GM18507 (cell line): ENCODE data around the gene PTPN2.
"Not testable (repeated sequence)": the region's sequence is repeated elsewhere in the genome, so short reads cannot be mapped to it uniquely, and the experiment has no call there.

Experiments
- DNase-seq: peaks from one replicate; pipeline ENCODE4 v3.0.0; 2011; ENCODE audit warnings: low read depth; ENCODE audit not compliant: insufficient read length; ENCODE audit errors: extremely low spot score
- FAIRE-seq: peaks from 2 replicates; lab custom pipeline; 2011; peaks lifted over from hg19 to GRCh38; lab: Jason Lieb, UNC

Gene PTPN2

DNA sequence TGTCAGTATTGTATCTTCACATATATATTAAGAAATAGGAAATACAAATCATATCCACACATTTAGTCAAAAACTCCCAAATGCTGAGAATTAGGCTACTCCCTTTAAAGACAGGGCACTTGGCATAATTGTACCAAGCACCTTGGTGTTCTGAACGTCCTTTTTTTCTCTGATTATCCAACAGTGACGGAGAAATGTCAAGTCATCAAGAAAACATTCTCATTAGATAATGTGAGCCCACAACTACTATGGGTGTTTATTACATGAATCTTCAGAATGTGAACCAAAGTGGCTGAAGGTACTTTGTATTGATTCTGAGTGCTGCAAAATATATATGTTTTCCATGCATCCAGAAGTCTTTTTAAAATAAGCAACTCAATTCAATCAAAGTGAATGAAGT is 97.4 kb downstream of the PTPN2 start:
- FAIRE-seq (no peak), DNase-seq (no peak)

DNA sequence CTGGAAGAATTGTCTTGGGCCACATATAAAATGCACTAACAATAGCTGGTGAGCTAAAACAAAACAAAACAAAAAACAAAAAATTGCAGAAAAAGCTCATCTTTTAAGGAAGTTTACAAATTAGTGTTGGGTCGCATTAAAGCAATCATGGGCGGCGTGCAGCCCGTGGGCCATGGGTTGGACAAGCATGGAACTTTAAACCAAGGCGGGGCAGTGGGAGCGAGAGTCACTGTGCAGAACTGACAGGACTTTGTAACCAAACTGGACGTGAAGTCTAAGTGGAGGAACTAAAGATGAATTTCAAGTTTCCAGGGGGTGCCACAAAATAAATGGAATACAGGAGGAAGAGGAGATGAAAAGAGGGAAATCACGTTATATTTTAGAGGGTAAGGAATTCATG is 100.5 kb downstream of the PTPN2 start:
- FAIRE-seq = no peak
- DNase-seq = no peak

DNA sequence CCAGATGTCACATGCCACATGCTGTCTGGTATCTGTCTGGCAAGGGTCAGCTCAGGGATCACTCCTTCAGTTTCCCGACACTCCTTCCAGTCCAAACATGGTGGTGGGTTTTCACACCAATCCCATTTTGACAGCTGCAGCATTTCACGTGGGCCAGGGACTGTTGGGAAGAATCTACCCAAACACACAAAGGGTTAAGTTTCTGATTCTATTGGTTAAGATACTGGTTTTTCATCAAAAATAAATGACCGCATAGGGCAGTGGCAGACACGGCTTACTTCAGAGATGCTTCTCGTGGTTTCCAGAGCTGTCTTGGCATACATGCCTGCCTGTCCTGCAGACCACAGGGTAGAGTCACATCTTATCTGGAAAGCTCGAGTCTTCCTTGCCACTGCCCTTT is 101.5 kb downstream of the PTPN2 start:
- FAIRE-seq = no peak
- no peak for DNase-seq

DNA sequence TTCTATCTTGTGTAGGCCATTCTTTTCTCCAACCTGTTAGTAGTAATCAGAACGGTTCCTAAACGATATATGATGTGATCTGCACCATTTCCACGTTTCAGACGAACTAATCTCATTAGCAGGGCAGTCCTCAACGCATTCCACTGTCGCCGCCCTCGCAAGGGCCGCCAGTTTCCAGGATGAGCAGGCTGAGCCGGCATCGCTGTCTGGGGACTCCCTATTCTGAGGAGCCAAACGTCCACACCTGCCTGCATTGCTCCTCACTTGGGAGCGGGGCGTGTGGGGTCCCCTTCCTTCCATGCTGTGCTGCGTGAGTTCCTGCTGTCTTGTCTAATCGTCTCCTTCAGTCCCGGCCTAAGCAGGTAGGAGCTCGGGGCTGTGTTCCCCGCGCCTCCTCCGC is 104.6 kb downstream of the PTPN2 start:
- FAIRE-seq (no peak), DNase-seq (no peak)

DNA sequence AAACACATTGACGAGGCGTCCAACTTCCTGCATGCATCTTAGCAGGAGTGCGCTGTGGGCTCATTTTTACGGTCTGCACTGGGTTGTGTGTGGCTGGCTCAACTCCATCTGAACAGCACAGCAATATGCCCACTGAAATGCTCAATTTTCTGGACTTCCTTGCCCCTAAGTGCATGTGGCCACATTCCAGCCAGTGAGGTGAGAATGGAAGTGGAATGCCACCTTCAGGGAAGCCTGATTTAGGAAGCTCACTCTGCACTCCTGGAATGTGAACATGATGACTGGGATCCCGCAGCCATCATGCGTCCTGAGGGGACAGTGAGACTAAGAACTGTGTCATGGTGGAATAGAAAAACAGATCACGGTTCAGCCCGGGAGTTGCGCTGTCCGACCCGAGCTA is 105.0 kb downstream of the PTPN2 start:
- FAIRE-seq = no peak

DNA sequence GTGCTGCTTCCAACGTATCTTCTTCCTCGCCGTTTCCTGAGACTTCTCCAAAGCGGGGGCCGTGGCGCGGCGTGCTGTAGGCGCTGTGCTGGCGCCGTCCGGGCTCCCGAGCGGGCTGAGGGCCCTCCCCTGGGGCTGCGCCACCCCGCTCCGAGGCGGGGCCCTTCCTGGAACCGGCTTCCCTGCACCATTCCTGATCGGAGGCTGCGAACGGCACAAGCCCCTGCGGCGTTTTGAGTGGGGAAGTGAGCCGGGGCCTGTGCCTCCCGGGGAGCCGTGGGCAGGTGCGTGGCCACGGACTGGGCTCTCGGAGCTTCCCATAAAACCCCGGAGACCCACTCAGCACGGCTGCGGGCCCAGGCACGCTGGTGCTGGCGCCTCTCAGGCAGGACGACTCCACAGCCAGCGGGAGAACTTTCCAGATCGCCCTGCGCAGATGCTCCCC is 106.5 kb downstream of the PTPN2 start:
- no peak for FAIRE-seq
- no peak for DNase-seq

More for the DNA sequence above, 105.0 kb downstream of the PTPN2 start:
- no peak for DNase-seq

DNA sequence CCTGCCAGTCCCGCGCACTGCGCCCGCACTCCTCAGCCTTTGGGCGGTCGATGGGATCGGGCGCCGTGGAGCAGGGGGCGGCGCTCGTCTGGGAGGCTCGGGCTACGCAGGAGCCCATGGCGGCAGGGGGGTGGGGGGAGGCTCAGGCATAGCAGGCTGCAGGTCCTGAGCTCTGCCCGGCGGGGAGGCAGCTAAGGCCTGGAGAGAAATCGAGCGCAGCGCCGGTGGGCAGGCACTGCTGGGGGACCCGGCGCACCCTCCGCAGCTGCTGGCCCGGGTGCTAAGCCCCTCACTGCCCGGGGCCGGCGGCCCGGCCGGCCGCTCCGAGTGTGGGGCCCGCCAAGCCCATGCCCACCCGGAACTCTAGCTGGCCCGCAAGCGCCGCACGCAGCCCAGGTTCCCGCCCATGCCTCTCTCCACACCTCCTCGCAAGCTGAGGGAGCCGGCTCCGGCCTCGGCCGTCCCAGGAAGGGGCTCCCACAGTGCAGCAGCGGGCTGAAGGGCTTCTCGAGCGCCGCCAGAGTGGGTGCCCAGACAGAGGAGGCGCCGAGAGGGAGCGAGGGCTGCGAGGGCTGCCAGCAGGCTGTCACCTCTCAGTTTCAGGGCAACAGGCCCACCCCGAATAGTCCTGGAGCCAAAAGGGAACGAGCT is 107.1 kb downstream of the PTPN2 start:
- DNase-seq = no peak
- FAIRE-seq = no peak

DNA sequence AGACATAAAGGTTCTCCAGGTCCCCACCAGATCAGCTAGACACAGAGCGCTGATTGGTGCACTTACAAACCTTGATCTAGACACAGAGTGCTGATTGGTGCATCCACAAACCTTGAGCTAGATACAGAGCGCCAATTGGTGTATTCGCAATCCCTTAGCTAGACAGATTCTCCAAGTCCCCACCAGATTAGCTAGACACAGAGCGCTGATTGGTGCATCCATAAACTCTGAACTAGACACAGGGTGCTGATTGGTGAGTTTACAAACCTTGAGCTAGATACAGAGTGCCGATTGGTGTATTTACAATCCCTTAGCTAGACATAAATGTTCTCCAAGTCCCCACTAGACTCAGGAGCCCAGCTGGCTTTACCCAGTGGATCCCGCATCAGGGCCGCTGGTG is 107.6 kb downstream of the PTPN2 start:
- FAIRE-seq, DNase-seq: not testable (repeated sequence)

DNA sequence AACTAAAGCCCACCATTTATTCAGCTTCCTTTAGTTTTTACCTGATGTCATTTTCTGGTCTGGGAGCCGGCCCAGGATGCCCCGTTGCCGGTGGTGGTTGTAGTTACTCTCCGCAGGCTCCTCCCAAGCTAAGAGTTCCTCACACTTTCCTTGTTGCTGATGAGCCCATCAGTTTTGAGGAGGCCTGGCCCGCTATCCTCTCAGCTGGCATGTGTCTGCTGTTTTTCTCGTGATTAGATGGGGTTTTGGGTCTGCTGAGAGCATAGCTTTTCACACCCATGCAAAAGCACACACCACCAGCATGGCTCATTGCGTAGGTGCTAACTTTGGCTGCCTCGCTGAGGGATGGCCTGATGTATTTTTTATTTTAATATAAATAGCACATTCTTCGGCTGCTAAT is 109.1 kb downstream of the PTPN2 start:
- no peak for DNase-seq
- no peak for FAIRE-seq

DNA sequence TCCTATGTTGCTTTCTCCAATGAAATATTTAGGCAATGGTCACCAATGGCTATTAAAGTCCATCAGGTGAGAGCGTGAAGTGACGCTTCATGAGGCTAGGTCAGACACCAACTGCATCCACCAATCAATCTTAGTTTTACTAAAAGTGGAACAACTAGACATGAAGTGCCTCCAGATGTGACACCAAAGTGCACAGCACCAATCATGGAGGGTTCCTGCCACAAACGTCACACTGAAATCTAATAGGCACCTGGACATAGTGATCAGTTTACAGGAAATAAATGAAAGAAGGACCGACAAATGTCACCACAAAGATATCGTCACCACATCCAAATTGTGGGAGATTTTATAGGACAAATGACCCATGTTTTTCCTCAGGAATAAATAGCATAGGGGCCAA is 110.7 kb downstream of the PTPN2 start:
- DNase-seq (no peak), FAIRE-seq (no peak)

DNA sequence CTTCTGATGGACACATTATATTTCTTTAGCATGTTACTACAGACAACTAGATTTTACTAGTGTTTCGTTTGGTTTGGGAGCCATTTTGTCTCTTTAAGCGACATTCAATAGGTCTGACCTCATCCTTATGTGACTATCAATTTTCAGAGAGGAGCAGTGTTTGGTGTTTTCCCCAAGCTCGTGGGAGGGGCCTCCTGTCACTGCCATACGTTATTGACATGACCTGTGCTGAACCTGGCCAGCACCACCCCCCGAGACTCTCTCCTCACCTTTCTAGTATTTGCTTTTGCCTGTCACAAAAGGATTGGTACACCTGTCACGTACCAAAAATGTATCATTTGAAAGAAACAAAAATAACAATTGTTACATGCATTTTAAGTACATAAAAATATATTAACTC is 111.9 kb downstream of the PTPN2 start:
- FAIRE-seq (no peak), DNase-seq (no peak)

DNA sequence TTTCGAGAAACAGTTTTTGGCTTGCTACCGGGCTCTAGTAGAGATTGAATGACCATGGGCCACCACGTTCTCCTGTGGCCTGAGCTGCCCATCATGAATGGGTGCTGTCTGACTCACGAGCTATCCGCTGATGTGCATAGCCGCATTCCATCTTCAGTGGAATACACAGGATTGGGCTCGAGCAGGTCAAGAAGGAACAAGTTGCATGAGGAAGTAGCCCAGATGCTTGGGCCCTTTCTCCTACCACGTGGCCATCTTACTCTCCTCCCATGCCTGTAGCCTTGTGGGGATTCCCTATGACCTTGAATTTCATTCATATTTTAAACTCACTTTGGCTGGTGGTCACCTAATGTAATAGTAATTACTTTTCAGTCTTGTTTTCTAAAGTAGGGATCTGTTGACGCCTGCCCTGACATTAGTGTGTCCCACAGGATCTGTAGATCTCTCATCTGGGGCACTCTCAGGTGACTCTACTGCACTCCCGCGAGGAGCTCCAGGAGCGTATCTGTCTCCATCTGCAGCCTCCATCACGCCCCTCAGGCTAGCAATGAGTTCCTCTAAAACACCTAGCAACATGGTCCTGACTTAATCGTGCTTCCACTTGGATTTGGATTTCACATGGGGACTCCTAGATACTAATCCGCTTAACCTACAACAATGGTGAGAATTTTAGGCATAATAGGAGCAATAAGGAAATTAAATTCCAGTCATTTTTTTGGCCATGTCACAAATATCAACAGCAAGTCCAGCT is 113.4 kb downstream of the PTPN2 start:
- FAIRE-seq (no peak), DNase-seq (no peak)

DNA sequence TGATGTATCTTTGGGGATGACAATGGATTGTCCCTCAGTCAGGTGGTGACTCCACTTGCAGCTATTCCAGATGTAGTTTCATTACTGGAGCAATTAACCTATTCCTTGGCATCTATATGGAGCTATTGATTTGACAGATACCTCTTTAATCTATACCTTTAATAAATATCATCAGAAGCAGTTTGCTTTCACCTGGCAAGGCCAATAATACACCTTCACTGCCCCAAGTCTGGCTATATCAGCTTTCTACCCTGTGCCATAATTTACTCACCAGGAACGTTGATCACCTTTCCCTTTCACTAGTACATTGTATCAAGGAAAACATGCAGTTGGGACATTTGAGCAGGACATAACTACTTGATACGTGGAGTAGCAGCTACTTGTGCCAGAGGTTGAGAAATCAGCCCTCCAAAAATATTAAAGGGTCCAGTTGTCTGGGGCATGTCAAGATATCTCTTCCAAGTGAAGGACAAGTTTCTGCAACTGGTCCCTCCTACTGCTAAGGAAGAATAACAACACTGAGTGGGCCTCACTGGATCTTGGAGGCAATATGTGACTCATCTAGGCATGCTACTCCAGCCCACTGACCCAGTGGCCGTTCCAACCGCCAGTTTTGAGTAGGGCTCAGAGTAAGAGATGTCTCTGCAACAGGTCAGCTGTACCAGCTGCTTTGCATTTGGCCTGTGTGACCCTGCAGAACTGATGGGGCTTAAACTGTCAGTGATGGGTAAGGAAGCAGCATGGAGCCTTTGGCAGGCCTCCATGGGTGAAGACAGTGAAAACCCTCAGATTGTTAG is 114.2 kb downstream of the PTPN2 start:
- no peak for DNase-seq
- FAIRE-seq = no peak

DNA sequence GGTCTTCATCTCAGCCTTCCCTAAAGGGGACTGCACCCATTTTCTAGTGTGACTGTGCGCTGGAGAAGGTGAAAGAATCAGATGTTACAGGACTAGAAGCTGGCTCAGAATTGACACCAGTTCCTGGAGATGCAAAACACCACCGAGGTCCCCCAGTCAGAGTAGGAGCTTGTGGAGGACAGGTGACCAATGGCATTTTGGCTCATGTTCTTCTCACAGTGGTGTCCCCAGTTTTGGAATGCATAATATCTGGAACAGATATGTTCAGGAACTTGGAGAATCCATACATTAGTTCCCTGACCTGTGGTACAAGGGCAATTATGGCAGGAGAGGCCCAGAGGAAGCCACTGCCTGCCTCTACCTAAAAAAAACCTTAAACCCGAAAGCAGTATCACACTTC is 114.9 kb downstream of the PTPN2 start:
- FAIRE-seq (no peak), DNase-seq (no peak)

DNA sequence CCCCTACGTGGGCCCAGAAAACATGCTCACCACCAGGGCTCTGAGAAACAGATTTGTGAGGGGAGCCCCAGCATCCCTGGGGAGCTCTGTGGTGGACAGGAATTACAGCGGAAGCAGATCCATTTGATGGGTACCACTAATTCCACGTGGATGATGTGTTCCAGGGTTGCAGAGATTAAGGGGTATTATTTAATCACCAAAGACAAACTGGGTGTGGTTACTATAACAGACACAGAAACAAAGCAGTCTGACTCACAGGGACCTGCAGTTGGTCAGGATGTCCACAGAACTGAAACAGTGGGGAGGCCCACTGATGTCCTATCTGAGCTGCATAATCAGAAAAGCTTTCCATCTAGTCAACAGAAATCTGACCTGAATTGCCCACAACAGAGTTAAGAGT is 115.4 kb downstream of the PTPN2 start:
- FAIRE-seq (no peak), DNase-seq (no peak)

DNA sequence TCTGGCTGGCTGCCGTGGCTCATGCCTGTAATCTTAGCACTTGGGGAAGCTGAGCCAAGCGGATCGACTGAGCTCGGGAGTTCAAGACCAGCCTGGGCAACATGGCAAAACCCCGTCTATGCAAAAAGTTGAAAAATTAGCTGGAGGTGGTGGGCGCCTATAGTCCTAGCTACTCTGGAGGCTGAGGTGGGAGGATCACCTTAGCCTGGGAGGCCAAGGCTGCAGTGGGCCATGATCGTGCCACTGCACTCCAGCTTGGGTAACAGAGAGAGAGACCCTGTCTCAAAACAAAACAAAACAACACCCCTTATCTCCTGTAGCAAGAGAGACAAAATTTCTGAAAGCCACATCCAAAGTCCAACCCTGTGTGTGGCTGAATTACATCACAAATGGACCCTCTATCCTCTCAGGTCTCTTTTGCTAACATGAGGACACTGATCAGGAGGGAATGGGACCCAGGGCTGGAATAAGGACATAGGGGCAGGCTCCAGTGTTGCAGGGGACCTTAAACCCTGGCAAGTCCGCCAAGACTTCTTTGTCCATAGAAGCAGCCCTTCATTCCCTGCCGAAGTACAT is 116.4 kb downstream of the PTPN2 start:
- DNase-seq (no peak), FAIRE-seq (no peak)

DNA sequence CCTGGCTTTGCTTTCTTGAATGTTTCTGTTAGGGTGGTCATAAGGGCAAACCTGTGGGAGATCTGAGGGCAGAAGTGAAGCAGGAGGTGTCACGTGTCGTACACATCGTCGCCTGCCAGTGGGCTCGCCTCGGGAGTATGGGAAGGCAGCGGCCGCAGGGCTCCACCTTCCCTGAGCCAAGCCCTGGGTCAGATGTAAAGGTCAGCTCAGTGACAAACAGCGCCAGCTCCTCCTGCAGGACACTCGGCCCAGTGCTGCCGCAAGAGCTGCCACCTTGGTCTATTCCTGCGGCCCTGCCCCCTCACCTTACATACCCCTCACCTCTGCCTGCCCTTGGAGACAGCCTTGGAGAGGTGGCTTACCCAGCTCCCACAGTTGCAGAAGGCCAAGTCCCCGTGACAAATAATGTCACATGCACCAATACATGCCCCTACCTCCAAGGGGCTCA is 117.0 kb downstream of the PTPN2 start:
- DNase-seq (no peak), FAIRE-seq (no peak)

DNA sequence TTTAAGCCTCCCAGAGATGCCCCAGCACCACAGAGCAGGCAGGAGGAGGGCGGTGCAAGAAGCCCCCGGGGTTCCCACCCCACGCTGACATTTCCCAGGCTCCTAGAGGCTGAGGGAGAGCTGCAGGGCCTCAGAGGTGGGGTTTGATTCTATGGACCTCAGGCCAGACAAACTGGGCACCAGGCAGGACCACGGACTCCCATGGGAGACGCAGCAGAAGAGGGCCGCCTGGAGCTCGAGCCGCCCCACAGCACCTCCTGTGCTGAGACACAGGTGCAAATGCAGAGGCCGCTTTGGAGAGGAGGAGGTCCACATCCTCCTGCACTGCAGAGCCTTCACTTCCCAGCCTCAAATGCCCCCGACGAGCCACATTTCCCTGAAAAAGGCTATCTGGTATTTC is 118.5 kb downstream of the PTPN2 start:
- DNase-seq (no peak), FAIRE-seq (no peak)

DNA sequence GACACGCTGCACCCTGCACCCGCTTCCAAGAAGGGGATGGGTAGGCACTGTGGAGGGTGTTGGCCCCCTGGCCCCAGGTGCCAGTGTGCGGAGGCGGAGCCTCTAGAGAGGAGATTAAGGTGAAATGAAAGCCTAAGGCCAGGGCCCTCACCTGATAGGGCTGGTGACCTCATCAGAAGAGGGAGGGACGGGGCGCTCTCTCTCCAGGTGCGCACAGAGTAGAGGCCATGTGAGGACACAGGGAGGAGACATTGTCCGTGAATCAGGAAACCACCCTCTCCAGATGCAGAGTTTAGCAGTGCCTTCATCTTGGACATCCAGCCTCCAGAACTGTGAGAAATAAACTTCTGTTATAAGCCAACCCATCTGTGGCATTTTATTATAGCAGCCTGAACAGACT is 118.9 kb downstream of the PTPN2 start:
- DNase-seq (no peak), FAIRE-seq (no peak)

DNA sequence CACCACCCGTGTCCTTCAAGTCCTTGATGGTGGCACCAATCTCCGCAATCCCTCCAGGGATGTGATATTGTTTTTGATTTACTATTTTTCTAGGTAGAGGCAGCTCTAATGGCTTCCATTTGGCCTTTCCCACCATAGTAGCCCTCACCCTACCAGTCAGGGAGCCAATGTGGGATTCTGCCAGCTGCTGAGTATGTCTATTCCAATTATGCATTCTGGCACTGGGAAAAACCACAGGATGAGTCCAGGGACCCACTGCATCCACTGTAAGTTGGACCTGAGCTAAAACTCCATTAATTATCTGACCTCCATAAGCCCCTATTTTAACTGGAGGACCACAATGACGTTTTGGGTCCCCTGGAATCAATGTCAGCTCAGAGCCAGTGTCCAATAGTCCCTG is 125.5 kb downstream of the PTPN2 start:
- not testable (repeated sequence) for DNase-seq, FAIRE-seq
